Transverse colon (tissue), 3 donors: ENCODE measurements around the gene RAD51AP1.
A peak's percentile ranks its signal among the peaks of the same experiment; 100 is the strongest.

Experiments
- EP300 ChIP-seq: sonication (generic); formaldehyde crosslinking; IDR thresholded peaks from one replicate; pipeline ENCODE4 v1.6.1; 2017; ENCODE audit warnings: antibody characterized with exemption, low read depth
- POLR2A ChIP-seq: fragments of 450-650 bp; IDR thresholded peaks from one replicate; pipeline ENCODE4 v1.6.1; 2016; ENCODE audit warnings: antibody characterized with exemption, mild to moderate bottlenecking, moderate library complexity
- TF ChIP-seq, protein P1 (sequence below), 5 experiments: fragments of 200-600 bp in 3 of 5; fragments of 450-650 bp in 2 of 5; sonication (generic) in 3 of 5; IDR thresholded peaks; 1 replicate in 2 of 5; 2 replicates in 3 of 5; pipeline ENCODE4 v1.5.1; 2016 to 2017; ENCODE audit warnings: antibody characterized with exemption in 5 of 5, inconsistent platforms in 3 of 5, mild to moderate bottlenecking in 2 of 5, moderate library complexity in 1 of 5

DNA sequence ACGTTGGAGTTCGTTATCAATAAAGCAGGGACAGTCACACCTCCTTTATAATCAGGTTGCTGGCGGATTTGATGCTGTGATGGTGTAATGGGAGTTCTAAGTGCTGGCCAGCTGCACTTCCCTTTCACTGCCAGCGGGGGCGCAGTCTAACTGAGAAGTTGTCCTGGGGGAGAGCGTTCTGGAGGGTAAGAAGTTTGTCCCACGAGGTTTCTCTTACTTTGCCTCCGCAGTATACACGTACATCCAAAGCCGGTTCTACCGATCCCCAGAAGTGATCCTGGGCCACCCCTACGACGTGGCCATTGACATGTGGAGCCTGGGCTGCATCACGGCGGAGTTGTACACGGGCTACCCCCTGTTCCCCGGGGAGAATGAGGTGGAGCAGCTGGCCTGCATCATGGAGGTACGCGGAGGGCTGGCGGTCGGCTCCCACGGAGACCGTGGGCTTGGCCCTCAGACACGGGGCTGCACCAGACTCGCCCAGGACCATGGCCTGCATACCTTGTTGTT is 66.0 kb downstream of the RAD51AP1 start:
- TF ChIP-seq, protein P1, sequence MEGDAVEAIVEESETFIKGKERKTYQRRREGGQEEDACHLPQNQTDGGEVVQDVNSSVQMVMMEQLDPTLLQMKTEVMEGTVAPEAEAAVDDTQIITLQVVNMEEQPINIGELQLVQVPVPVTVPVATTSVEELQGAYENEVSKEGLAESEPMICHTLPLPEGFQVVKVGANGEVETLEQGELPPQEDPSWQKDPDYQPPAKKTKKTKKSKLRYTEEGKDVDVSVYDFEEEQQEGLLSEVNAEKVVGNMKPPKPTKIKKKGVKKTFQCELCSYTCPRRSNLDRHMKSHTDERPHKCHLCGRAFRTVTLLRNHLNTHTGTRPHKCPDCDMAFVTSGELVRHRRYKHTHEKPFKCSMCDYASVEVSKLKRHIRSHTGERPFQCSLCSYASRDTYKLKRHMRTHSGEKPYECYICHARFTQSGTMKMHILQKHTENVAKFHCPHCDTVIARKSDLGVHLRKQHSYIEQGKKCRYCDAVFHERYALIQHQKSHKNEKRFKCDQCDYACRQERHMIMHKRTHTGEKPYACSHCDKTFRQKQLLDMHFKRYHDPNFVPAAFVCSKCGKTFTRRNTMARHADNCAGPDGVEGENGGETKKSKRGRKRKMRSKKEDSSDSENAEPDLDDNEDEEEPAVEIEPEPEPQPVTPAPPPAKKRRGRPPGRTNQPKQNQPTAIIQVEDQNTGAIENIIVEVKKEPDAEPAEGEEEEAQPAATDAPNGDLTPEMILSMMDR (IDR thresholded peaks at IDR 0.05) = peak; percentile 95 to 99 (median 96)
- peak; percentile 23 for TF ChIP-seq POLR2A
- TF ChIP-seq EP300 = no peak
